GM18505 (cell line): ENCODE results near the gene NAT16.
"Not testable (repeated sequence)": the region's sequence is repeated elsewhere in the genome, so short reads cannot be mapped to it uniquely, and the experiment has no call there.

Experiments used
- ATAC-seq: cut with Tn5 transposase; IDR thresholded peaks from one replicate; pipeline ENCODE4 v1.9.1; 2021; ENCODE audit not compliant: unreplicated experiment
- POLR2A ChIP-seq: IDR thresholded peaks from 4 replicates; pipeline ENCODE4 v1.6.1; 2011; ENCODE audit warnings: borderline replicate concordance; ENCODE audit not compliant: insufficient read depth, insufficient read length; ENCODE audit errors: extremely low read depth

Gene NAT16

DNA sequence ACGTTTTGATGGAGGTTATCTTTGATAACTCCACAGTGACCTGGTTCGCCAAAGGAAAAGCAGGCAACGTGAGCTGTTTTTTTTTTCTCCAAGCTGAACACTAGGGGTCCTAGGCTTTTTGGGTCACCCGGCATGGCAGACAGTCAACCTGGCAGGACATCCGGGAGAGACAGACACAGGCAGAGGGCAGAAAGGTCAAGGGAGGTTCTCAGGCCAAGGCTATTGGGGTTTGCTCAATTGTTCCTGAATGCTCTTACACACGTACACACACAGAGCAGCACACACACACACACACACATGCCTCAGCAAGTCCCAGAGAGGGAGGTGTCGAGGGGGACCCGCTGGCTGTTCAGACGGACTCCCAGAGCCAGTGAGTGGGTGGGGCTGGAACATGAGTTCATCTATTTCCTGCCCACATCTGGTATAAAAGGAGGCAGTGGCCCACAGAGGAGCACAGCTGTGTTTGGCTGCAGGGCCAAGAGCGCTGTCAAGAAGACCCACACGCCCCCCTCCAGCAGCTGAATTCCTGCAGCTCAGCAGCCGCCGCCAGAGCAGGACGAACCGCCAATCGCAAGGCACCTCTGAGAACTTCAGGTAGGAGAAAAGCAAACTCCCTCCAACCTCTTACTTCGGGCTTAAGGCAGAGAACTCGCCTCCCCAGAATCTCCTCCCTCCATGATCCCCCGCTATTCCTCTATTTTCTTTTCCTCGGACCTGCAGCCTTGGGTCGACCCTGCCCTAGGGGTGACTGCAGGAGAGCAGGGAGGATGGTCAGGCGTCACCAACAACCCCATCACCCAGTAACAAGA is 53.2 kb downstream of the NAT16 start, which contains the start of gene SERPINE1:
Gene SERPINE1 (plus strand): TSS at position 454 of the 809 bp plus-strand sequence. CDS start 1,290 bp downstream, outside the sequence.
- ATAC-seq, result peak; percentile 51
- no peak for TF ChIP-seq POLR2A

DNA sequence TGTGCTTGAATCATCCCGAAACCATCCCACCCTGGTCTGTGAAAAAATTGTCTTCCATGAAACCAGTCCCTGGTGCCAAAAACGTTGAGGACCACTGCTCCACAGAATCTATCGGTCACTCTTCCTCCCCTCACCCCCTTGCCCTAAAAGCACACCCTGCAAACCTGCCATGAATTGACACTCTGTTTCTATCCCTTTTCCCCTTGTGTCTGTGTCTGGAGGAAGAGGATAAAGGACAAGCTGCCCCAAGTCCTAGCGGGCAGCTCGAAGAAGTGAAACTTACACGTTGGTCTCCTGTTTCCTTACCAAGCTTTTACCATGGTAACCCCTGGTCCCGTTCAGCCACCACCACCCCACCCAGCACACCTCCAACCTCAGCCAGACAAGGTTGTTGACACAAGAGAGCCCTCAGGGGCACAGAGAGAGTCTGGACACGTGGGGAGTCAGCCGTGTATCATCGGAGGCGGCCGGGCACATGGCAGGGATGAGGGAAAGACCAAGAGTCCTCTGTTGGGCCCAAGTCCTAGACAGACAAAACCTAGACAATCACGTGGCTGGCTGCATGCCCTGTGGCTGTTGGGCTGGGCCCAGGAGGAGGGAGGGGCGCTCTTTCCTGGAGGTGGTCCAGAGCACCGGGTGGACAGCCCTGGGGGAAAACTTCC is 54.0 kb downstream of the NAT16 start:
- ATAC-seq, result peak; percentile 42
- no peak for TF ChIP-seq POLR2A

DNA sequence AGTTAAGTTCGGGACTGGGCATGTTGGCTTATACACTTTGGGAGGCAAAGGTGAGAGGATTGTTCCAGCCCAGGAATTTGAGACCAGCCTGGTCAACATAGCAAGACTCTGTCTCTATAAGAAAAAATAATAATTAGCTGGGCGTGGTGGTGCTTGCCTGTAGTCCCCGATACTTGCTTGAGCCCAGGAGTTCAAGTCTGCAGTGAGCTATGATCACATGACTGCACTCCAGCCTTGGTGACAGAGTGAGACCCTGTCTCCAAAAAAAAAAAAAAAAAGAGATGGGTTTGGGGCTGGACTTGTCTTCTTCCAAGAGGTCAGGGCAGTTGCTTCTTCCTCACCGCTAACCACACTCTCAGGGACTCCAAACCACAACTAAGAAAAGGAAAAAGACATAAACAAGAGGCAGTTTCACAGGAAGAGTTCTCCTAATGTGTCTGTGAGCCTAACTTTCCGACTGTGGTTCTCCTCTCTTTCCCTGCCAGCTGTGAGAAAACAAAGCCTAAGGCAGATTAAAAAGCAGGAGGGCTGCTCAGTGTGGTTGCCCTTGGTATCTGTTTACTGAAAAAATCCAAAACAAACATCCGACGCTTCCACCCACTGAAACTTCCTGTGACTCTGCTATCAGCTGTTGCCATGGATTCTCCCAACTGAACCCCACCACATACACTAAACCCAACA is 55.6 kb downstream of the NAT16 start:
- no peak for ATAC-seq
- TF ChIP-seq POLR2A, result no peak

DNA sequence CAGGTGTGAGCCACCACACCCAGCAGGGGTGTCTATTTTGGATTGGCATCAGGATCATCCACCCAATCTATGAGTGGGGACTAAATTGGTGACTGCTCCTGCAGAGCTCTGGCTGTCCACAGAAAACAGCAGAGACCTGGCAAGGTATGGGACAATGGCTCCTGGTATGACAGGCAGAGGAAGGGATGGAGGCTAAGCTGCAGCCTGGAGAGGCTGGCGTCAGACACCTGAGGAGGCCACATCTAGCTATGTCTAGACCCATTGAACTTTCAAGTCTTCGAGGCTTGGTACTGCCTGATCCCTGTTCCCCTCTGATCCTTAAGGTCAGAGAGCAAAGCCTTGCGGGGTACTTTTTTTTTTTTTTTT is 56.4 kb downstream of the NAT16 start:
- no peak for ATAC-seq
- TF ChIP-seq POLR2A, result no peak

DNA sequence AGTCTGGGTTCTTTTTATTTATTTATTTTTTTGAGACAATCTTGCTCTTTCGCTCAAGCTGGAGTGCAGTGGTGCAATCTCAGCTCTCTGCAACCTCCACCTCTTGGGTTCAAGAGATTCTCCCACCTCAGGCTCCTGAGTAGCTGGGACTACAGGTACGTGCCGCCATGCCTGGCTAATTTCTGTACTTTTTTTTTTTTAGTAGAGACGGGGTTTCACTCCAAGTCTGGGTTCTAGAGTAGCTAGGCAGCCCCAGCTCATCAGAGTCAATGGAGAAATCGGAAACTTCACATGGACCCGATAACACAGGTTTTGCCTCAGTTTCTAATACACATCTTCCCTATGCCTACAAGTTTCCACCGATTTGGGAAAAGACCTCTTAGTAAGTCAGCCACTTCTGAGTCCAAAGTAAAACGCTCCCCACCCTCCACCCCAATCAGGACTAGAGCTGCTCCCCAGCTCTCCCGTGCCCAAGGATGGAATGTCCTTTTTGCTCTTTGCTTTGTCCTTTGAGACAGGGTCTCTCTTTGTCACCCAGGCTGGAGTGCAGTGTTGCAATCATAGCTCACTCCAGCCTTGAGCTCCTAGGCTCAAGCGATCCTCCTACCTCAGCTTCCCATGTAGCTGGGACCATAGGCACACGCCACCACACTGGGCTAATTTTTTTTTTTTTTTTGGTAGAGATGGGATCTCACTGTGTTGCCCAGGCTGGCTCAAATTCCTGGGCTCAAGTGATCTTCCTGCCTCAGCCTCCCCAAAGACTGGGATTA is 57.0 kb downstream of the NAT16 start:
- ATAC-seq, result no peak
- no peak for TF ChIP-seq POLR2A

DNA sequence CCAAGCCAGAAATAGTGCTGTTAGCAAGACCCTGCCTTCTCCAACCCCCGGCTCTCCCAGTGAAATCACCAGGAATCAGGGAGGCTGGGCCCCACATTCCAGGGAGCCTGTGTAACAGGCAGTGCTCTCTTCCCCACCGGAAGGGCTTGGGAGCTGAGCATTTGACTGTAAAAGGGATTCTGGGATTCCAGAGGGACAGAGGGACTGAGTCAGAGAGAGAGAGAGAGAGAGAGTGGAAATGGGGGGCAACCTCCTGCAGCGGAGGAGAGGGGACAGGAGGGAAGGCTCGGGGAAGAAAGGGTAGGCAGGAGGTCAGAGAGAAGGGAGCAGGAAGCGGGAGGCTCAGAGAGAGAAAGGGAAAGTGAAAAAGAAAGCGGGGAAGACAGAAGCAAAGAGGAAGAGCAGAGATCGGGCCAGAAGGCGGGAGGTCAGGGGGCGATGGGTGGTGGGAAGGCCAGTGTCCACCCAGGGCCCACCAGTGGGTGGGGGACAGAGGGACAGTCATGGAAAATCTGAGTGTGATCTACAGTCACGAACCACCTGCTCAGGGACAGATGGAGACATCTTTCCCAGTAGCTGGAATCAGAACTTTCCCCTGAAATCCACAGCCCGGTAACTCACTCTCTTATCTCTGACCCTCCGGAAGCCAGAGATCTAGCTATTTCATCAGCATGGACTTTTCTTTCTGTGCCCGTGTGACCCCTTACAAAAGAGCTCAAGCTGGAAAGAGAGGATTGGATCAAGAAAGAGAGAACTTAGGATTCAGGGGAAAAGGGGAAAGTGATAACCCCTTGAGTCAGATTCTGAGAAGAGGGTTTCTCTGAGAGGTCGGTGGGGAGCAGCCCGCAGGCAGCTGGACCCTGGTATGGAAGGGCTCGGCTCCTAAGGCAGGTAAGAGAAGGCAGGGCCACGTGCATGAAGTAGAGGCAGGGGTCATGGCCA is 57.8 kb downstream of the NAT16 start:
- no peak for ATAC-seq

DNA sequence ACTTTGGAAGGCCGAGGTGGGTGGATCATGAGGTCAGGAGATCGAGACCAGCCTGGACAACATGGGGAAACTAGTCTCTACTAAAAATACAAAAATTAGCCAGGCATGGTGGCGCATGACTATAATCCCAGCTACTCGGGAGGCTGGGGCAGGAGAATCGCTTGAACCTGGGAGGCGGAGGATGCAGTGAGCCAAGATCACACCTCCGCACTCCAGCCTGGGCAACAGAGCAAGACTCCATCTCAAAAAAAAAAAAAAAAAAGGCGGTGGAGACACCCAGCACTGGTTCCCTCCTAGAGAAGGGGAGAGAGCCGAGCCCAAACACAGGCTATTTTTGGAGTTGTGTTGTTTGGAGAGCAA is 58.5 kb downstream of the NAT16 start:
- ATAC-seq, result not testable (repeated sequence)

More for the DNA sequence above, 57.8 kb downstream of the NAT16 start:
- TF ChIP-seq POLR2A, result peak; percentile 51
